Midbrain (tissue), 1 donor: ENCODE measurements around the gene FCGR2B.
A peak's percentile ranks its signal among the peaks of the same experiment; 100 is the strongest.
"Not testable (repeated sequence)": the region's sequence is repeated elsewhere in the genome, so short reads cannot be mapped to it uniquely, and the experiment has no call there.

Experiments
- DNase-seq: peaks from one replicate; lab custom pipeline; 2025; lab: John Stamatoyannopoulos, UW

Gene FCGR2B

DNA sequence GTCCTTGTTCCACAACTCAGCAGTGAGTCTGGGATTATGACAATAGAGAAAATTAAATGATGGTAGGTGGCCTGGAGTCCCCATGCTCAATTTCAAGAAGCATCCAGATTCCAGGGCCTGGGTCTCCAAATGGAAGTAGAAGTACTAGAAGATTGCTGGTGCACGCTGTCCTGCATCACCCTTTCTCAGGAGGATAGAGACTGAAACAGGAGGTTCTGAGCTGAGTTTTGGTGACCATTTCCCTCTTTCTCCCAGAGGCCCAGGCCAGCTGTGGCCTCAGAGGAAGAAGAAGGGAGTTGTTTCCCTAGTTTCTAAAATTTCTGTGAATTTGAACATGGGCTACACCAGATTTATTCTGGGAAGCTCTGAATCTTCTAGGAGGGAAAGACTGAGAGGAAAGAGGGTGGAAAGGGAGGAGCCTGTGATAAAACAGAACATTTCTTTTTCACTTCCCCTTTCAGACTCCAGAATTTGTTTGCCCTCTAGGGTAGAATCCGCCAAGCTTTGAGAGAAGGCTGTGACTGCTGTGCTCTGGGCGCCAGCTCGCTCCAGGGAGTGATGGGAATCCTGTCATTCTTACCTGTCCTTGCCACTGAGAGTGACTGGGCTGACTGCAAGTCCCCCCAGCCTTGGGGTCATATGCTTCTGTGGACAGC is at the start of gene FCGR2B:
Gene FCGR2B (plus strand): TSS at position 460 of the 656 bp plus-strand sequence. CDS start 99 bp downstream, at position 559.
- not testable (repeated sequence) for DNase-seq

- DNase-seq, result not testable (repeated sequence)
Measured at GRCh38 chr1:161616417-161616816, 46.5 kb upstream of the FCGR2B start.

GRCh38 chr1:161618517-161618916 is 44.4 kb upstream of the FCGR2B start:
- DNase-seq, result not testable (repeated sequence)

DNA sequence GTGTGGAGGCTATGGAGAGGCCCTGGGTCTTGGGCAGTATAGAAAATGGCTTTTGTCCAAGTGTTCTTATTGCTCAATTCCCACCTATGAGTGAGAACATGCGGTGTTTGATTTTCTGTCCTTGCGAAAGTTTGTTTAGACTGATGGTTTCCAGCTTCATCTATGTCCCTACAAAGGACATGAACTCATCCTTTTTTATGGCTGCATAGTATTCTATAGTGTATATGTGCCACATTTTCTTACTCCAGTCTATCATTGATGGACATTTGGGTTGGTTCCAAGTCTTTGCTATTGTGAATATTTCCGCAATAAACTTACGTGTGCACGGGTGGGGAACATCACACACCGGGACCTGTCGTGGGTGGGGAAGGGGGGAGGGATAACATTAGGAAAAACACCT is 42.5 kb upstream of the FCGR2B start:
- not testable (repeated sequence) for DNase-seq

GRCh38 chr1:161621181-161622000 is 41.6 kb upstream of the FCGR2B start:
- DNase-seq, result peak; percentile 47

- not testable (repeated sequence) for DNase-seq
Measured at GRCh38 chr1:161622054-161622453, 40.9 kb upstream of the FCGR2B start.

DNA sequence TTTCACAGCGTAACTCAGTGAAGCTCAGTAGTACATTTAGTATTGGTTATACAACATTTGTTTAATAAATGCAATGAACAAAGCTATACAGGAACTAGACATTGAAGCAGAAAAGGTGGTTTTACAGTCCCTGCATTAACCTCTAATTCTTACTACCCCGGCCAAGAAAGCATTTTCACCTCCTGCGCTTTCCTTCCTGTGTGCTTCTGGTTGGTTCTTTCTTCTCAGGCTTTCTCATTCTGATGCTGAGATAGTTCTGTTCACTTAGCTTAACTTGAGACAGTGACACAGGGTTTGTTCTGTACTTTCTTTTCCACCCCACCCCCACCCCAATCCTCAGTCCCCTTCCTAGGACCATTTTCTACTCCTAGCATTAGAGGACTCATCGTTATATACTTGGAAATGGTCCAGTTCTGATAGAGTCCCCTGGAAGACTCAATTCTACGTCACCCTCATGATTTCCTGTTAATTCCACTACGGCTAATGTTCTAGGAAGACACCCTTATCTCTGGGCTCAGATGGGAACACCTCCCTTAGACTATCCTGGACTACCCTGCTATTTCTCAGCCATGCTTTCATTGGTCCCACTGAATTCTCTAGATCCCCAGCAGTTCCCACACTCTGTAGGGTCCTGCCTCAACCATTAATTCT is 39.4 kb upstream of the FCGR2B start:
- DNase-seq, result not testable (repeated sequence)

GRCh38 chr1:161624605-161625004 is 38.3 kb upstream of the FCGR2B start:
- DNase-seq, result not testable (repeated sequence)

- DNase-seq, result not testable (repeated sequence)
Measured at GRCh38 chr1:161626445-161627146, 36.3 kb upstream of the FCGR2B start.

- not testable (repeated sequence) for DNase-seq
Measured at GRCh38 chr1:161630128-161630742, 32.7 kb upstream of the FCGR2B start.

- DNase-seq, result no peak
Measured at GRCh38 chr1:161631076-161631475, 31.9 kb upstream of the FCGR2B start, which contains the start of gene FCGR3B. Gene FCGR3B (minus strand): TSS chr1:161631176. CDS start chr1:161631094, 82 bp downstream.

- not testable (repeated sequence) for DNase-seq
Measured at GRCh38 chr1:161634993-161635392, 27.9 kb upstream of the FCGR2B start.

DNA sequence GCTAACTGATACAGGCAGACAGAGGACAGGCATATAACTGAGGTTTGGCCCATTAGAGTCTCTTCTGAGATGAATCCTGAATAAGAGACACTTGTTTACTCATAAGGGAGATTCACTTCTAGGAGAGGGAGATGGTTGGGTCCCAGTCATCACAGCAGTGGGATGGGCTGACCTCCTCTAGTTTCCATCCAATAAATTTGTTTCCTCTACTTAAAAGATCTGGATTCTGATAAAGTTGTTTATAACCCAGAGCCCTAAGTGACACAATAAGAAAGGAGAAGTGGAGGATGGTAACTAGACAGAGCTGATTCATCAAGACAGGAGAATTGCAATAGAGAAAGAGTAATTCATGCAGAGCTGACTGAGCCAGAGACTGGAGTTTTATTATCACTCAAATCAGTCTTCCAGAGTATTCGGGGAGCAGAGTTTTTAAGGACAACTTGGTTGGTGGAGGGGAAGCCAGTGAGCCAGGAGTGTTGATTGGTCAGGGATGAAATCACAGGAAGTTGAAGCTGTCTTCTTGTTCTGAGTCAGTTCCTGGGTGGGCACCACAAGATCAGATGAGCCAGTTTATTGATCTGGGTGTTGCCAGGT is 26.7 kb upstream of the FCGR2B start:
- not testable (repeated sequence) for DNase-seq

- DNase-seq, result not testable (repeated sequence)
Measured at GRCh38 chr1:161636976-161637375, 26.0 kb upstream of the FCGR2B start.

GRCh38 chr1:161638251-161638993 is 24.5 kb upstream of the FCGR2B start:
- DNase-seq, result not testable (repeated sequence)

DNA sequence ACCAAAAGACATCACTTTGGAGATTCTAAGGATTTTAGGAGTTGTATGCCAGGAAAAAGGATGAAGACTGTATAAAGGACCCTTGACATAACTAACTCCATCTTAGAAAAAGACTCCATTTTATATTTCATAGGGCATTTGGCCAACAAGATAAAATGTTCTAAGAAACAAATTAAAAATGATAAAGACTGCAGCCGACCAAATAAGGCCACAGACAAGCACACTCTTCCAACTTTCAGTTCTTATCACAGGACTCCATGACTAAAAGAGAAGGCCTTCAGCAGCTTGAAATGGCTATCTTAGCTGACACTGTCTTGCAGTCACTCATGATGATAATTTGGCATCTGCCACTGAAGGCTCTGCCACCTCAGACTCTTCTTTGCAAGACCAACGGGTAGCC is 23.7 kb upstream of the FCGR2B start:
- DNase-seq, result not testable (repeated sequence)

GRCh38 chr1:161642697-161643096 is 20.2 kb upstream of the FCGR2B start:
- DNase-seq, result peak; percentile 2

DNA sequence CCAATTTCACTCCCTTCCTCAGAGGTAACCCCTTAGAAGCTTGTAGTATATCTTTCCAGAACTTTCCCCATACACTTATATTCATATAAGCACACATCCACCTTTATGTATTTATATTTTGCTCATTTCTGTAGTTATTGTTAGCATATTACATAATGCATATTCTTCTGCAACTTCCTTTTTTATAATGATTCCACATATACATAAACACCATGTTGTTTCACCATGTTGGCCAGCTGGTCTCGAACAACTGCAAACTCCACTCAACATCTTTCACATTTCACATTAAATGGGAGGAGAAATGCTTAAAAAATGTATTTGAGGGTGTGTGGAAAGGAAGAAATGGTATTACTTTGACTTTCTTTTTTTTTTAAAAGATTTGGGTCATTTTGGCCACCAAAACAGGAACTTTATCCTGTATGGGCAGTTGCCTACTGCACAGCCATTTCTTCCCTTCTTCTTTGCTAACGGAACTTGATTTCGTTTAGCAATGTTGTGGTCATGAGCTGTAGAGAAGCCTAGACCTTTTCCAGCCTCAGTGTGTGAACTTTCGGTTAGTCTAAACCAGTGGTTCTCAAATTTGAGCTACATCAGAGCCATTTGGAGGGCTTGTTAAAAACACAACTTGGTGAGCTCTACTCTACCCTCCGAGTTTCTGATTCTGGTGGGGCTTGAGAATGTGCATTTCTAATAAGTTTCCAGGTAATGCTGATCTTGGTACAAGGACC is 19.3 kb upstream of the FCGR2B start:
- DNase-seq, result not testable (repeated sequence)

GRCh38 chr1:161644855-161645254 is 18.1 kb upstream of the FCGR2B start:
- not testable (repeated sequence) for DNase-seq
